Measurements from ENCODE around the gene DENND1A. TPM values are rescaled to one million over a fixed set of nuclear protein-coding genes. Genes with fewer than 3 reads are reported as not detected.
A peak's percentile ranks its signal among the peaks of the same experiment; 100 is the strongest.

The DENND1A gene
- total and polyA plus RNA-seq, 2 of the 13 experiments (the other 11 are each of a cell fraction or from before 2014, with no cell fraction given): 14.8 to 30.1 TPM

DNA sequence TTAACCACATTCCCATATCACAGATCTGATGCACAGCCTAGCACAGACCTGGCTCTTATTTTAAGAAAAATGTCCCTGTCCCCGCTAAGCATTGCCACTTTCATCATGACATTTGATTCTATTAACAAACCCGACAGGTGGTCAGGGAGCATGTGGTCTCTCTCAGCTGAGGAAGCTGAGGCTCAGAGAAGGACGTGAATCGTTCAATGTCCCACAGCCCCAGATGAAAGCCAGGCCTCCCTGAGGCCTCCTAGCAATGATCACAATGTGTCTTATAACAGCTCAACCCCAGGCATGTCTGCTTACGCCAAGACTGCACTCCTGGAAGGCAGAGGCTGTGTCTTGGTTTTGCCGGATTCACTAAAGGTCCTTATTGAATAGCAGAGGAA is 584.4 kb downstream of the DENND1A start:
- ChIA-PET CTCF (ENCODE audit: low intra/inter-chr PET ratio, low total read pairs) (no interaction called here), POLR2A (no interaction called here)
- DNase-seq (ENCODE audit: low spot score): no peak
- Histone ChIP-seq H3K27me3 (ENCODE audit: control insufficient read depth in 1 of 2, insufficient read depth in 2 of 2, low read length in 2 of 2) (peaks cover 2 to 39% of the 10 kb centered on the region in 2 experiments; a peak in 3 of 5 replicates), H3K9me3 (ENCODE audit: low read length) (no peaks in the 10 kb centered on the region), H3K9ac (ENCODE audit: insufficient read depth, low read depth, low read length) (no peak overlapping the region), H3K36me3 (replicated peaks in 1 of 2; ENCODE audit: control insufficient read depth in 1 of 2, insufficient read depth in 2 of 2, low read length in 2 of 2) (no peaks in the 10 kb centered on the region), H3K27ac (ENCODE audit: extremely low read length, insufficient read depth, low read length) (no peak overlapping the region), H4K20me1 (ENCODE audit: insufficient read depth, low read length) (no peaks in the 10 kb centered on the region), H3K79me2 (ENCODE audit: insufficient read depth, low read length) (no peaks in the 10 kb centered on the region), H3K4me2 (ENCODE audit: low read depth, low read length) (peak overlapping the region; percentile 11; the same call in 1 of the 2 replicates), H2AFZ (ENCODE audit: low read length) (no peak overlapping the region), H3K4me1 (ENCODE audit: insufficient read depth, low read length) (peaks cover 51% of the 10 kb centered on the region), H3K4me3 (replicated peaks in 1 of 3; ENCODE audit: insufficient read depth in 1 of 3, low read depth in 2 of 3, low read length in 3 of 3) (no peak overlapping the region)
- no peak for FAIRE-seq
- intact Hi-C loops (cut with micrococcal nuclease; ENCODE audit: unreplicated experiment) (loop anchor here (5.0 kb wide), 1 partner anchor 243 kb away; no protein-coding TSS in a partner anchor), in situ Hi-C loops (cut with HindIII; ENCODE audit: extremely low pct_ligation_motif_present, low pct_unique_long_range_greater_than_20kb) (no loop called here)
- no peak for ATAC-seq
- TF ChIP-seq, protein P1, sequence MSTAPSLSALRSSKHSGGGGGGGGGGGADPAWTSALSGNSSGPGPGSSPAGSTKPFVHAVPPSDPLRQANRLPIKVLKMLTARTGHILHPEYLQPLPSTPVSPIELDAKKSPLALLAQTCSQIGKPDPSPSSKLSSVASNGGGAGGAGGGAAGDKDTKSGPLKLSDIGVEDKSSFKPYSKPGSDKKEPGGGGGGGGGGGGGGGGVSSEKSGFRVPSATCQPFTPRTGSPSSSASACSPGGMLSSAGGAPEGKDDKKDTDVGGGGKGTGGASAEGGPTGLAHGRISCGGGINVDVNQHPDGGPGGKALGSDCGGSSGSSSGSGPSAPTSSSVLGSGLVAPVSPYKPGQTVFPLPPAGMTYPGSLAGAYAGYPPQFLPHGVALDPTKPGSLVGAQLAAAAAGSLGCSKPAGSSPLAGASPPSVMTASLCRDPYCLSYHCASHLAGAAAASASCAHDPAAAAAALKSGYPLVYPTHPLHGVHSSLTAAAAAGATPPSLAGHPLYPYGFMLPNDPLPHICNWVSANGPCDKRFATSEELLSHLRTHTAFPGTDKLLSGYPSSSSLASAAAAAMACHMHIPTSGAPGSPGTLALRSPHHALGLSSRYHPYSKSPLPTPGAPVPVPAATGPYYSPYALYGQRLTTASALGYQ (CRISPR knock-in tag; IDR thresholded peaks at IDR 0.05): no peak
- TF ChIP-seq, protein P2, sequence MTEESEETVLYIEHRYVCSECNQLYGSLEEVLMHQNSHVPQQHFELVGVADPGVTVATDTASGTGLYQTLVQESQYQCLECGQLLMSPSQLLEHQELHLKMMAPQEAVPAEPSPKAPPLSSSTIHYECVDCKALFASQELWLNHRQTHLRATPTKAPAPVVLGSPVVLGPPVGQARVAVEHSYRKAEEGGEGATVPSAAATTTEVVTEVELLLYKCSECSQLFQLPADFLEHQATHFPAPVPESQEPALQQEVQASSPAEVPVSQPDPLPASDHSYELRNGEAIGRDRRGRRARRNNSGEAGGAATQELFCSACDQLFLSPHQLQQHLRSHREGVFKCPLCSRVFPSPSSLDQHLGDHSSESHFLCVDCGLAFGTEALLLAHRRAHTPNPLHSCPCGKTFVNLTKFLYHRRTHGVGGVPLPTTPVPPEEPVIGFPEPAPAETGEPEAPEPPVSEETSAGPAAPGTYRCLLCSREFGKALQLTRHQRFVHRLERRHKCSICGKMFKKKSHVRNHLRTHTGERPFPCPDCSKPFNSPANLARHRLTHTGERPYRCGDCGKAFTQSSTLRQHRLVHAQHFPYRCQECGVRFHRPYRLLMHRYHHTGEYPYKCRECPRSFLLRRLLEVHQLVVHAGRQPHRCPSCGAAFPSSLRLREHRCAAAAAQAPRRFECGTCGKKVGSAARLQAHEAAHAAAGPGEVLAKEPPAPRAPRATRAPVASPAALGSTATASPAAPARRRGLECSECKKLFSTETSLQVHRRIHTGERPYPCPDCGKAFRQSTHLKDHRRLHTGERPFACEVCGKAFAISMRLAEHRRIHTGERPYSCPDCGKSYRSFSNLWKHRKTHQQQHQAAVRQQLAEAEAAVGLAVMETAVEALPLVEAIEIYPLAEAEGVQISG (CRISPR knock-in tag; IDR thresholded peaks at IDR 0.05): no peak
- no peak for TF ChIP-seq SUZ12 (IDR thresholded peaks at IDR 0.05; ENCODE audit: low read depth, low read length)
- no peak for TF ChIP-seq RFX1 (IDR thresholded peaks at IDR 0.05)
- no peak for TF ChIP-seq SRF (IDR thresholded peaks at IDR 0.05; ENCODE audit: low read depth, low read length)
- no peak for TF ChIP-seq ZNF660 (CRISPR knock-in tag; IDR thresholded peaks at IDR 0.05; ENCODE audit: borderline replicate concordance, low read depth)
- TF ChIP-seq, protein P3, sequence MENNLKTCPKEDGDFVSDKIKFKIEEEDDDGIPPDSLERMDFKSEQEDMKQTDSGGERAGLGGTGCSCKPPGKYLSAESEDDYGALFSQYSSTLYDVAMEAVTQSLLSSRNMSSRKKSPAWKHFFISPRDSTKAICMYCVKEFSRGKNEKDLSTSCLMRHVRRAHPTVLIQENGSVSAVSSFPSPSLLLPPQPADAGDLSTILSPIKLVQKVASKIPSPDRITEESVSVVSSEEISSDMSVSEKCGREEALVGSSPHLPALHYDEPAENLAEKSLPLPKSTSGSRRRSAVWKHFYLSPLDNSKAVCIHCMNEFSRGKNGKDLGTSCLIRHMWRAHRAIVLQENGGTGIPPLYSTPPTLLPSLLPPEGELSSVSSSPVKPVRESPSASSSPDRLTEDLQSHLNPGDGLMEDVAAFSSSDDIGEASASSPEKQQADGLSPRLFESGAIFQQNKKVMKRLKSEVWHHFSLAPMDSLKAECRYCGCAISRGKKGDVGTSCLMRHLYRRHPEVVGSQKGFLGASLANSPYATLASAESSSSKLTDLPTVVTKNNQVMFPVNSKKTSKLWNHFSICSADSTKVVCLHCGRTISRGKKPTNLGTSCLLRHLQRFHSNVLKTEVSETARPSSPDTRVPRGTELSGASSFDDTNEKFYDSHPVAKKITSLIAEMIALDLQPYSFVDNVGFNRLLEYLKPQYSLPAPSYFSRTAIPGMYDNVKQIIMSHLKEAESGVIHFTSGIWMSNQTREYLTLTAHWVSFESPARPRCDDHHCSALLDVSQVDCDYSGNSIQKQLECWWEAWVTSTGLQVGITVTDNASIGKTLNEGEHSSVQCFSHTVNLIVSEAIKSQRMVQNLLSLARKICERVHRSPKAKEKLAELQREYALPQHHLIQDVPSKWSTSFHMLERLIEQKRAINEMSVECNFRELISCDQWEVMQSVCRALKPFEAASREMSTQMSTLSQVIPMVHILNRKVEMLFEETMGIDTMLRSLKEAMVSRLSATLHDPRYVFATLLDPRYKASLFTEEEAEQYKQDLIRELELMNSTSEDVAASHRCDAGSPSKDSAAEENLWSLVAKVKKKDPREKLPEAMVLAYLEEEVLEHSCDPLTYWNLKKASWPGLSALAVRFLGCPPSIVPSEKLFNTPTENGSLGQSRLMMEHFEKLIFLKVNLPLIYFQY (CRISPR knock-in tag; IDR thresholded peaks at IDR 0.05; ENCODE audit: borderline replicate concordance): no peak
- TF ChIP-seq, protein P4, sequence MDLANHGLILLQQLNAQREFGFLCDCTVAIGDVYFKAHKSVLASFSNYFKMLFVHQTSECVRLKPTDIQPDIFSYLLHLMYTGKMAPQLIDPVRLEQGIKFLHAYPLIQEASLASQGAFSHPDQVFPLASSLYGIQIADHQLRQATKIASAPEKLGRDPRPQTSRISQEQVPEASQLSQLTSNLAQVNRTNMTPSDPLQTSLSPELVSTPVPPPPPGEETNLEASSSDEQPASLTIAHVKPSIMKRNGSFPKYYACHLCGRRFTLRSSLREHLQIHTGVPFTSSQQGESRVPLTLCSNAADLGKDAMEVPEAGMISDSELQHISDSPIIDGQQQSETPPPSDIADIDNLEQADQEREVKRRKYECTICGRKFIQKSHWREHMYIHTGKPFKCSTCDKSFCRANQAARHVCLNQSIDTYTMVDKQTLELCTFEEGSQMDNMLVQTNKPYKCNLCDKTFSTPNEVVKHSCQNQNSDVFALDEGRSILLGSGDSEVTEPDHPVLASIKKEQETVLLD (CRISPR knock-in tag; IDR thresholded peaks at IDR 0.05; ENCODE audit: low read depth): no peak
- no TSS peak for BruUV-seq (replicated peaks)
- 25% methylated on average over 4 of the region's 6 CpGs for WGBS (ENCODE audit: low lambda C conversion rate)
